ENCODE data around the gene HBS1L.

HBS1L gene

DNA sequence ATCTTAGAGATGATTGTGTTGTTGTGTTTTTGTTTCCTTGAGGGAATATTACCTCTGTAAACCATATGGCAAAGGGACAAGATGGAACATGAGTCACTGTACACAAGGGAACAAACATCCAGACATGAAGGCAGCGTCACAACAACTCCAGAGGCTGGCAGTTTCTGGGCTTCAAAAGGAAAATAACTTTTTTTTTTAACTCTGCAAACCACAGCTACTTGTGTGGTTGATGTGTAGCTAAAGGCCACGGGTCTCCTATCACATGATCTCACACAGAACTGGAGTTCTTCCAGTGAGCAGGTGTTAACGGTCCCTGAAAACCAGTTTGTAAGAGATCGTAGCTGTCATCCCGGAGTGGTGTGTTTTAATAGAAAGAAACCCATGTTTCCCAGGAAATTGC is 33.2 kb upstream of the HBS1L start:
- in situ Hi-C loops (cut with MboI; ENCODE audit: low sequenced_read_pairs): no loop called here
- Histone ChIP-seq H3K4me3 (no peak overlapping the region), H3K4me1 (peaks cover 16% of the 10 kb centered on the region), H3K27me3 (ENCODE audit: low read depth) (no peaks in the 10 kb centered on the region), H3K9me3 (no peaks in the 10 kb centered on the region), H3K36me3 (replicated peaks) (no peaks in the 10 kb centered on the region)
- no peak for DNase-seq (ENCODE audit: low spot score in 2 of 2)

DNA sequence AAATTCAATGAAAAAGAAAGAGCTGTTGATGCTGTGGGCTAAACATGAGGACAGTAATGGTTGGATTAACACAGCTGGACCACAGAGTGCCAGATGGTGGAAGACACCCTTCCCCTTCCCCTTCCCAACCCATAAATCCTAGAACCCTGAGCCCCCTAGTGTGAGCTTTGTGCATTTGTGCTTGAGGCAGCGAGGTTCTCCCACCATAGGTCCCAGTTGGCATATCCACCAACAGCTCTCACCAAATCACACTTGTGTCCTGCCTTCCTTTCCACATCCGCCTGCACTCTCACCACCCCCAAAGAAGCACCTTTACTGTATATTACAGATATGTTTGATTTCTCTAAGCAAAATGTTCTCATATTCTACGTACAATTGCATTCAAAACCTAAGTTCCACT is 32.8 kb upstream of the HBS1L start:
- H3K4me3 ChIP-seq: no peak overlapping the region
- in situ Hi-C loops (cut with MboI; ENCODE audit: low sequenced_read_pairs): no loop called here
- no peaks in the 10 kb centered on the region for H3K27me3 ChIP-seq (ENCODE audit: low read depth)
- H3K9me3 ChIP-seq: no peaks in the 10 kb centered on the region
- peak in 1 of 2 experiments; percentile 32 for DNase-seq (ENCODE audit: low spot score in 2 of 2)
- H3K36me3 ChIP-seq (replicated peaks): no peaks in the 10 kb centered on the region
- H3K4me1 ChIP-seq: peaks cover 16% of the 10 kb centered on the region

DNA sequence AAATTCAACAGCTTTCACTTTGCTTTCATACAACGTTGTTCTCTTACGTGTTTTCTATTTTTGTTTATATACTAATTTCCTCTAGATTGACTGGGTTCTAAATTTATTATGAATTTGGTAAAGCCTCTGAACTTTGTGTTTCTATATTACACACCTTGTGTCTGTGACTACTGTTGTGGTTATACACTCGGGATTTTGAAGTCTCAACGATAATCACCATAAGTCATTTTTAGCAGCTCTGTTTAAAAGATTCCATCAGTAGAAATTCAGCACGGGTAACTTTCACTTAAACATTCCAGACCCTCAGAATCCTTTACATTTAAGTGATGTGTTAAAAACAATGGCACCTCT is 31.8 kb upstream of the HBS1L start:
- 0 out of 2 replicates have a peak, but pooled peaks cover 3% of the 10 kb centered on the region for H3K9me3 ChIP-seq
- peaks cover 16% of the 10 kb centered on the region for H3K4me1 ChIP-seq
- in situ Hi-C loops (cut with MboI; ENCODE audit: low sequenced_read_pairs): no loop called here
- no peaks in the 10 kb centered on the region for H3K27me3 ChIP-seq (ENCODE audit: low read depth)
- no peak overlapping the region for H3K4me3 ChIP-seq
- no peaks in the 10 kb centered on the region for H3K36me3 ChIP-seq (replicated peaks)
- DNase-seq (ENCODE audit: low spot score in 2 of 2): no peak

DNA sequence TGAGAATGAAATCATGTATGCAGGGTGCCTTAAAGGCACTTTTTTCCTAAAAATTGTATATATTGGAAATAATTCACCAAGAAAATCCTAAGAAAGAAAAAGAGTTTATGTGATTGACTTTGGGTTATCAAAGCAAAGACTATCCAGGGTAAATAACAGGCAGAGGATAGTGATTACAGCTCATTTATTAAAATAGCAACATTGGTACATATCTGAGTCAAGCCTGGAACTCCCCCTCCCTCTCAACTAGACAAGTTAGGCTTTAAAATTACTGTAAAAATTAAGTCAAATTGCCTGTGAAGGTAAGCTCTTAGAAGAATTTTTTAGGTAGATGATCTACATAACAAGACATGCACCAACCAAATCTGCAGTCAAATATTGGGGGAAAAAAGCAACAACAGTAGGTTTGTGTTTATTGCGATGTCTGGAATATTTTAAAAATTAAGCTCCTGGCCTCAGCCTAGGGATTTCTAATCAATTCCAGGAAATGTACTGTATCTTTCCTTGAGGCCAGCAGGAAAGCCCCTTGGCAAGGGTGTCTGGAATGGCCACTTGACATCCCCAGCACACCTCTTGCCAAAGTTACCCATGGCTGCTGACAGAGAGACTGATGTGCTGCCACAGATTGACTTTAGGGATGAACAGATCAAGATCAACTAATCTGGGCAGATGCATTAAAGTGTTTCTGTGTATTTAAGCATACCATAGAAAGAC is 31.2 kb upstream of the HBS1L start:
- H3K27me3 ChIP-seq (ENCODE audit: low read depth): no peaks in the 10 kb centered on the region
- no peak for DNase-seq (ENCODE audit: low spot score in 2 of 2)
- no peaks in the 10 kb centered on the region for H3K36me3 ChIP-seq (replicated peaks)
- peaks cover 17% of the 10 kb centered on the region for H3K4me1 ChIP-seq
- no peak overlapping the region for H3K4me3 ChIP-seq
- 0 out of 2 replicates have a peak, but pooled peaks cover 3% of the 10 kb centered on the region for H3K9me3 ChIP-seq
- in situ Hi-C loops (cut with MboI; ENCODE audit: low sequenced_read_pairs): no loop called here

DNA sequence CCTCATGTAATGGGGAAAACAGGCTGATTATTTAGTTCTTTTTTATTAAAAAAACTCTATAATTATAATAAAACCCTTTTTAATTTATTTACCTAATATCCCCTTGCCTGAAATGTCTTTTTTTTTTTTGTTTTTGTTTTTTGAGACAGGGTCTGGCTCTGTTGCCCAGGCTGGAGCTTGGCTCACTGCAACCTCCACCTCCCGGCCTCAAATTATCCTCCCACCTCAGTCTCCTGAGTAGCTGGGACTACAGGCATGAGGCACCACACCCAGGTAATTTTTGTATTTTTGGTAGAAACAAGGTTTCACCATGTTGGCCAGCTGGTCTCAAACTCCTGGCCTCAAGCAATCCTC is 30.3 kb upstream of the HBS1L start:
- H3K36me3 ChIP-seq (replicated peaks): no peaks in the 10 kb centered on the region
- 0 out of 2 replicates have a peak, but pooled peaks cover 3% of the 10 kb centered on the region for H3K9me3 ChIP-seq
- in situ Hi-C loops (cut with MboI; ENCODE audit: low sequenced_read_pairs): no loop called here
- no peak for DNase-seq (ENCODE audit: low spot score in 2 of 2)
- H3K27me3 ChIP-seq (ENCODE audit: low read depth): no peaks in the 10 kb centered on the region
- H3K4me1 ChIP-seq: peaks cover 26% of the 10 kb centered on the region
- no peak overlapping the region for H3K4me3 ChIP-seq

DNA sequence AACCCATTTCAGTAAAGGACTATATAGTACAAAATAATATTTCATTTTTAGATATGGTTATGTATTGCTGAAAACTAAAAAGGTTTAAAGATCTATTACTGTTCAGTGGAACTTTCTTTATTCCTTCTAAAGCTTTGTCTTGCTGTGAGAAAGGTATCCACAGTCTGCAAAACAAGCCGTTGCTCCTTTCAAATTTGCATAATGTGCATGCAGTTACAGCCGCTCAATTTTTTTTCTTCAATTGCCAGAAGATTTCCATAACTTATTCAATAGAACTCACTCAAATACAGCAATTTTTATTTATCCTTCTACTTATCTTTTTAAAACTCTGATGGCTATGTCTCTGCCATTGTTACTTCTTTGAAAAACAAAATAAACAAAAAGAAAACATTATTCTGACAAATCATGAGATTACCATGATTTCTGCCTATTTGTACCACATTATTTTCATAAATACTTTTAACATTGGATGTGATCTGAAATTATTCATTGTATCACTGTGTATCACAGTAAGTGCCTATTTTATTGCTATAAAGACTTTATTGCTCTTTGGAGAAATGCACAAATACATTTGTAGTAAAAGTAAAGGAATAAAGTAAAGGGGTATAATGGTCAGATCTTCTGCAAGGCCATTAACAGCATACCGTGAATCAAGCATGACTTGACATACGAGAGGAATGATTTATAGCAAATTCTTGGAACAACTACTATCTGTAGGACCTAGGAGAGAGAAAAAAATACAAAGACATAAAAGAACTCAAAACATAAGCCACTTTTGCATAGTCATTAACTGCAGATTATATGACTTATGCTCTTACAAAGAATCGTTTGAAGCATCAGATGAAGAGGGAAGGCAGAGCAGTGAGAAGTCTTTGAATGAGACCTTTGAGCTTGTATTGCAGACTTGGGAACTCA is 29.6 kb upstream of the HBS1L start:
- Histone ChIP-seq H3K27me3 (ENCODE audit: low read depth) (no peaks in the 10 kb centered on the region), H3K4me3 (no peak overlapping the region), H3K9me3 (0 out of 2 replicates have a peak, but pooled peaks cover 3% of the 10 kb centered on the region), H3K36me3 (replicated peaks) (no peaks in the 10 kb centered on the region), H3K4me1 (peaks cover 29% of the 10 kb centered on the region)
- peak in 1 of 2 experiments; percentile 92 for DNase-seq (ENCODE audit: low spot score in 2 of 2)
- in situ Hi-C loops (cut with MboI; ENCODE audit: low sequenced_read_pairs): no loop called here

DNA sequence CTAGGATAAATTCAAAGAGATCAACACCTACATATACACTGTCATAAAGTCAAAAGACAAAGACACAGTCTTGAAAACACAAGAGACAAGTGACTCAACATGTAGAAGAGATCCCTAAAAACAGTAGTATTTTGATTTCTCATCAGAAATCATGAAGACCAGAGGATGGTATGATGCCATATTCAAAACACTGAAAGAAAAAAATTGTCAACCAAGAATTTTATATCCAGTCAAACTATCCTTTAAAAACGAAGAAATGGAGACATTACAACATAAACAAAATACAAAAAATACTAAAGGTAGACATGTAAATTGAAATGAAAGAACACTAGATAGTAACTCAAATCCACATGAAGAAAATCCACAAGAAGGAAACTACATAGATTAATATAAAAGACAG is 27.3 kb upstream of the HBS1L start:
- Histone ChIP-seq H3K36me3 (replicated peaks) (no peaks in the 10 kb centered on the region), H3K9me3 (0 out of 2 replicates have a peak, but pooled peaks cover 3% of the 10 kb centered on the region), H3K4me3 (no peak overlapping the region), H3K27me3 (ENCODE audit: low read depth) (no peaks in the 10 kb centered on the region), H3K4me1 (peaks cover 26% of the 10 kb centered on the region)
- no peak for DNase-seq (ENCODE audit: low spot score in 2 of 2)
- in situ Hi-C loops (cut with MboI; ENCODE audit: low sequenced_read_pairs): no loop called here

DNA sequence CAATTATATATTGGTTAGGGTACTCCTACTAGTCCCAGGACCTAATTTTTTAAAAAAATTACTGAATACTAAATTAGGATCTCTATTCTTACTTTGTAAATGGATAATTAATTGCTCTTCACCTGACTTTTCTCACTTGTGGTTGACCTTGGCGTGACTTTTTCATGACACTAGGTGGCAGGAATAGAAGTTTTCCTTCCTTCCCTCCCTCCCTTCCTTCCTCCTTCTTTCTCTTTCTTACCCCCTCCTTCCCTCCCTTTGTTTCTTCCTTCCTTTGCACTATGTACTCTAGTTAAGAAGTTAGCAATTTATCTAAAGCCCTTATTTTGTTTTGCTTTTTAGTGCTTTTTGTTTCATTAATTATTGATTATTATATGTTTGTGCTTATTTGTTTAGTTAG is 20.4 kb upstream of the HBS1L start:
- H3K27me3 ChIP-seq (ENCODE audit: low read depth): no peaks in the 10 kb centered on the region
- no peaks in the 10 kb centered on the region for H3K36me3 ChIP-seq (replicated peaks)
- peaks cover 4% of the 10 kb centered on the region; the same call in 1 of the 2 replicates for H3K4me1 ChIP-seq
- DNase-seq (ENCODE audit: low spot score in 2 of 2): no peak
- in situ Hi-C loops (cut with MboI; ENCODE audit: low sequenced_read_pairs): no loop called here
- no peaks in the 10 kb centered on the region for H3K9me3 ChIP-seq
- H3K4me3 ChIP-seq: no peak overlapping the region

DNA sequence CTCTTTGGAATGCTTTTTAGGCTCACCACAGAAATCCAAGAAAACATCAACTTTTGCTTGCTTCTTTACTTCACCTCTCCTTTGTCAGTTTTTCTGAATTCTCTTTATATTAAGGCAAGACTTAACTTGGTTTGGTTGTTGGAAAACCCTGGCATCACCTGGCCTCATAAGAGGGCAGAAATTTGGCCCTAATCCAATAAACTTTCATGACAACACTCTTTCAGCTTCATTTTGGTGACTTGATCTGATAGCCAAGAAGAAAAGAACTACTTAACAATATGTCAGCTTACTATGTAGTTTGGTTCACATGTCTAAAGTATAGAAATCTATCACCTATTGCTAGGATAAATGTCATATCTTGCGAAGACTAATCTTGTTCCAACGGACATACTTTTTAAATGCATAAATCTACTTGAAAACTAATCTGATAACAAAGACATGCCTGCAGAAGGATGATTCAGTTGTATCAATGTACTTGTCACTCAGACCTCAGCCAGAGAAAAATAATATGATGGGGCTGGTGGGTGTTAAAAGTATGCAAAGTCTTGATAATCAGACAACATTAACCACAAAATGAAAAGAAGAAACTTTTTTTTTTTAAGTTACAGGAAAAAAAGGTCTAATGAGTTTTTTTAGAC is 19.3 kb upstream of the HBS1L start:
- Histone ChIP-seq H3K36me3 (replicated peaks) (no peaks in the 10 kb centered on the region), H3K27me3 (ENCODE audit: low read depth) (no peaks in the 10 kb centered on the region), H3K9me3 (no peaks in the 10 kb centered on the region), H3K4me3 (no peak overlapping the region), H3K4me1 (no peaks in the 10 kb centered on the region)
- DNase-seq (ENCODE audit: low spot score in 2 of 2): no peak
- in situ Hi-C loops (cut with MboI; ENCODE audit: low sequenced_read_pairs): no loop called here

DNA sequence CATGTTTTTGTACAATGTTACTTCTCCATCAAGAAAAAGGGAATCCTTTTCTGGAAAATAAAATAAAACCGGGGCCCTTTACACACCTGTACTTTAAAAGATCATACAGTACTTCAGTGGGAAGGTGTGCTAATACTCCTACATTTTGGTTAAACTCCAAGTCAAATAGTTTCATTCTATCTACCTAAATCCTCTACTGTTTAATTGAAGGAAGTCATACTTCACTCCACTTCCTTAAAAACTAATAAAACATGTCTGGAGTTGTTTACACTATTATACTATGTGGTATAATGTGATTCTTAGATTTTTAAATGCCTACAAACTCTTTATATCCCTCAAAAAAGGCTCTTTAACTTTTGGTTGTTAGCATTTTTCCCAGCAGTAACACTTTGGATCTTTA is 18.6 kb upstream of the HBS1L start:
- no peaks in the 10 kb centered on the region for H3K27me3 ChIP-seq (ENCODE audit: low read depth)
- no peaks in the 10 kb centered on the region for H3K9me3 ChIP-seq
- H3K4me1 ChIP-seq: no peaks in the 10 kb centered on the region
- H3K36me3 ChIP-seq (replicated peaks): no peaks in the 10 kb centered on the region
- in situ Hi-C loops (cut with MboI; ENCODE audit: low sequenced_read_pairs): no loop called here
- no peak overlapping the region for H3K4me3 ChIP-seq
- DNase-seq (ENCODE audit: low spot score in 2 of 2): no peak

DNA sequence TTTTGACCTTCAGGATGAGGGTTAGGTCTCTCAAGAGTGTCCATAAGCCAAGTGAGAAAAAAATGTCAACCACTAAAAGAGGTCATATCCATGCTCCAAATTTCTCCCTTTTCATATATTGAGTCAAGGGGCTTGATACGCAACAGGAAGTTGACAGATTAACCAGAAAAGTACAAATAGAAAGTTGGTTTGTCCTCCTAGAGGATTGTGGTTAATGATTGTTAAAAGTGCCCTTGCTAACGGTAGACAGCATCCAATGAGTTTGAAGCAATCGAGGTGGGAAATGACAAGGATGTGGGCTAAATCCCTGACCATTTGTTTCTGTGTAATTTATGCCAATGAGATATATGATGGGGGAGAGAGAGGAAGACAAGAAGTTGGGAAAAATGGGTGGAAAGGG is 18.1 kb upstream of the HBS1L start:
- in situ Hi-C loops (cut with MboI; ENCODE audit: low sequenced_read_pairs): no loop called here
- Histone ChIP-seq H3K9me3 (no peaks in the 10 kb centered on the region), H3K4me1 (no peaks in the 10 kb centered on the region), H3K27me3 (ENCODE audit: low read depth) (no peaks in the 10 kb centered on the region), H3K36me3 (replicated peaks) (no peaks in the 10 kb centered on the region), H3K4me3 (no peak overlapping the region)
- no peak for DNase-seq (ENCODE audit: low spot score in 2 of 2)

DNA sequence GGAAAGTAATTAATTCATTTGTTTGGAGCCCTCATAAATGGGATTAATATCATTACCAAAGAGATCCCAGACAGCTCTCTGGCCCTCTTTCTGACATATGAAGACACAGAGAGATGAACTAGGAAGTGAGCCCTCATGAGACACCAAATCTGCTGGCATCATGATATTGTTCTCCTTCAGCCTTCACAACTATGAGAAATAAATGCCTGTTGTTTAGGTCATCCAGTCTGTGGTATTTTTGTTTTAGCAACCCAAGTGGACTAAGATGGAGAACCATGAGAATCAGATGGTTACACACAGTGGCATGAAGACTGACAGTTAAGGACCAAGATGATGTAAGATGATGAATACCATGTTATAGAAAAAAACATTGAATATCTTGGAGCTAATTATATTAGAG is 16.9 kb upstream of the HBS1L start:
- H3K4me1 ChIP-seq: no peaks in the 10 kb centered on the region
- in situ Hi-C loops (cut with MboI; ENCODE audit: low sequenced_read_pairs): no loop called here
- H3K27me3 ChIP-seq (ENCODE audit: low read depth): peaks cover 2% of the 10 kb centered on the region; the same call in 1 of the 2 replicates
- H3K9me3 ChIP-seq: no peaks in the 10 kb centered on the region
- no peak for DNase-seq (ENCODE audit: low spot score in 2 of 2)
- H3K4me3 ChIP-seq: no peak overlapping the region
- H3K36me3 ChIP-seq (replicated peaks): no peaks in the 10 kb centered on the region

DNA sequence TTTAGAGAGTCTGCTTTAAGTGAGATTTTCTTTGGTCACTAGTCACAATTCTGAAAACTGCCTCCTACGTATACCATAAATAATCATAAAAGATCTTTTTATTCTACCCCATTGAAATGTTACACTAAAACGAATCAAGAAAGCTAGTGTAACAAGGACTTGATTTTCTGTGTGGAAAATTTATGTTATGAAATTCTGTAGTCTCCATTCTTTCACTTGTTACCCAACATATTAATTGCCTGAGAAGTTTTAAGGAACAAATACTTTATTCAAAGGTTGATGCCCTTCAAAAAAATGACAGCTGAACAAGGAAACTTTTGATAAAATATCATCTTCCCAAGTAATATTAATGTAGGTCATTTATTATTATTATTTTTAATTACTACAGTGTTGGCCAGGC is 13.3 kb upstream of the HBS1L start:
- Histone ChIP-seq H3K4me1 (peaks cover 21% of the 10 kb centered on the region), H3K36me3 (replicated peaks) (no peaks in the 10 kb centered on the region), H3K27me3 (ENCODE audit: low read depth) (peaks cover 2% of the 10 kb centered on the region; the same call in 1 of the 2 replicates), H3K9me3 (no peaks in the 10 kb centered on the region), H3K4me3 (no peak overlapping the region)
- no peak for DNase-seq (ENCODE audit: low spot score in 2 of 2)
- in situ Hi-C loops (cut with MboI; ENCODE audit: low sequenced_read_pairs): no loop called here

DNA sequence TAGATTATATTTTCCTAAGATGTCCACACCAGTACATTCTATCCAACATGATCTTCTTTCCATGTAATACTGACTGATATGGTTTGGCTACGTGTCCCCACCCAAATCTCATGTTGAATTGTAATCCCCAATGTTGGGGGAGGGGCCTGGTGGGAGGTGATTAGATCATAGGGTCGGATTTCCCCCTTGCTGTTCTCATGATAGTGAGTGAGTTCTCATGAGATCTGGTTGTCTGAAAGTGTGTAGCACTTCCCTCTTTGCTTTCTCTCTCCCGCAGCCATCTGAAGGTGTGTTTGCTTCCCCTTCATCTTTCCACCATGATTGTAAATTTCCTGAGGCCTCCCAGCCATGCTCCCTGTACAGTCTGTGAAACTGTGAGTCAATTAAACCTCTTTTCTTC is 12.2 kb upstream of the HBS1L start:
- H3K4me3 ChIP-seq: no peak overlapping the region
- H3K27me3 ChIP-seq (ENCODE audit: low read depth): peaks cover 2% of the 10 kb centered on the region; the same call in 1 of the 2 replicates
- peaks cover 25% of the 10 kb centered on the region for H3K4me1 ChIP-seq
- H3K36me3 ChIP-seq (replicated peaks): no peaks in the 10 kb centered on the region
- DNase-seq (ENCODE audit: low spot score in 2 of 2): no peak
- in situ Hi-C loops (cut with MboI; ENCODE audit: low sequenced_read_pairs): no loop called here
- H3K9me3 ChIP-seq: no peaks in the 10 kb centered on the region

Measured in HAP-1 (cell line).